Suprapubic skin (tissue), 3 donors: ENCODE results near the gene PSMC3.

Source experiments
- CTCF ChIP-seq, 2 donors: fragments of 200-600 bp in 1 of 2; fragments of 450-650 bp in 1 of 2; sonication (generic) in 1 of 2; IDR thresholded peaks; one replicate each; pipeline ENCODE4 v1.5.1; 2016 to 2019; ENCODE audit warnings: antibody characterized with exemption in 2 of 2, mild to moderate bottlenecking in 1 of 2, moderate library complexity in 1 of 2
- EP300 ChIP-seq: sonication (generic); formaldehyde crosslinking; IDR thresholded peaks from one replicate; pipeline ENCODE4 v1.6.1; 2017; ENCODE audit warnings: antibody characterized with exemption
- POLR2A ChIP-seq, 2 donors: fragments of 450-650 bp; IDR thresholded peaks; one replicate each; pipeline ENCODE4 v1.6.1; 2017; ENCODE audit warnings: antibody characterized with exemption in 2 of 2, mild to moderate bottlenecking in 2 of 2, moderate library complexity in 2 of 2

- TF ChIP-seq EP300, result no peak
- no peak for TF ChIP-seq POLR2A (IDR thresholded peaks at IDR 0.05)
- TF ChIP-seq CTCF (IDR thresholded peaks at IDR 0.05), result no peak
Observed at GRCh38 chr11:47384498-47384897, 41.7 kb downstream of the PSMC3 start.
